Measurements from ENCODE around the gene IKZF5.

The IKZF5 gene

DNA sequence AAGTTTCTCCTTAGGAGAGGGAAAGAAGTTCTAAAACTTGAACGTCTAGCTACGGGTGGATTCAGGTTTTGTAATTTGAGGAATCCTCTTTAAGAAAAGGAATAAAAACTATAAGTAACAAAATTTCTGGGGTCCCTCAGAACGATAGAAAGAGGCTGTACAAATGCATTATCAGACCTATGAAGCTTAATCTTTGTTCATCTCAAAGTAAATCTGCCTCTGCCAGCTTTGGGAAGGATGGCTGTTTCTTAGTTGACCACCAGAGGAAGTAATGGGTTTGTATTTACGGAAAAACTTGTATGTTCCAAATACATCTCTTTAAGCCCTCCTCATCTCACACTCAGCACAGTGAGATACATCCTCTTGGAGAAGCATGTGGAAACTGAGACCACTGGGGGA is 27.5 kb downstream of the IKZF5 start:
- DNase-seq (ENCODE audit: low read depth, low spot score) = no peak

DNA sequence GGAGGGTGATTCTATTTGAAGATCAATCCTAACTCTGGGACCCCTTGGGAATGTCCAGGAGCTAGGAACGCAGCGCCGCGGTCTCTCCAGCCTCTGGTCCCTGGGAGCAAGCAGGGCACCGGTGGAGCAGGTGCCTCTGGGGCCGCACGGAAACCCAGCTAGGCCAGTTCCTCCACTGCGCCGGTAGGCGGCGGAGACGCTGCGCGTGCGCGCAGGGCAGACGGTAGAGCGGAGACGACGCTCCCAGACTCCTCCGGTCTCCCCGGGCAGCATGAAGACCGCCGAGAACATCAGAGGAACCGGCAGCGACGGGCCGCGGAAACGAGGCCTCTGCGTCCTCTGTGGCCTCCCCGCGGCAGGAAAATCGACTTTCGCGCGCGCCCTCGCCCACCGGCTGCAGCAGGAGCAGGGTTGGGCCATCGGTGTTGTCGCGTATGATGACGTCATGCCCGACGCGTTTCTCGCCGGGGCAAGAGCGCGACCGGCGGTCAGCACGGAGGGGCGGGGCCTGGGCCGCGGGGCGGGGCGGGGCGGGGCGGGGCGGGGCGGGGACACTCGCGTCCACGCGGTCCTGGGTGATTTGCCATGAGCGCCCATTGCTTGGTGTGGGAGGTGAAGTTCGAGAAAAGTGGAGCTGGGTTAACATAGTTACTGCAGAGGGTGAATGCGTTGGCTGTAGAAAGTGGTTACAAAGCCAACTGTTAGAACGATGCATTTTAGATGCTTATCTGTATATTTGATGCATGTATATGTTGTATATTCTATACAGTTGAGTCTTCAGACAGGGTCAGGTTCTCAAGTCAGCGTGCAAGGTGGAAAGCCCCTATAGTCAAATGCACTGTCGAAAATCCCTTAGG is 28.2 kb downstream of the IKZF5 start, which contains the start of gene PSTK:
TSS of gene PSTK (plus strand) at position 193 of the 857 bp plus-strand sequence. CDS start at position 272, 79 bp downstream.
- DNase-seq (ENCODE audit: low read depth, low spot score) = peak; percentile 50

DNA sequence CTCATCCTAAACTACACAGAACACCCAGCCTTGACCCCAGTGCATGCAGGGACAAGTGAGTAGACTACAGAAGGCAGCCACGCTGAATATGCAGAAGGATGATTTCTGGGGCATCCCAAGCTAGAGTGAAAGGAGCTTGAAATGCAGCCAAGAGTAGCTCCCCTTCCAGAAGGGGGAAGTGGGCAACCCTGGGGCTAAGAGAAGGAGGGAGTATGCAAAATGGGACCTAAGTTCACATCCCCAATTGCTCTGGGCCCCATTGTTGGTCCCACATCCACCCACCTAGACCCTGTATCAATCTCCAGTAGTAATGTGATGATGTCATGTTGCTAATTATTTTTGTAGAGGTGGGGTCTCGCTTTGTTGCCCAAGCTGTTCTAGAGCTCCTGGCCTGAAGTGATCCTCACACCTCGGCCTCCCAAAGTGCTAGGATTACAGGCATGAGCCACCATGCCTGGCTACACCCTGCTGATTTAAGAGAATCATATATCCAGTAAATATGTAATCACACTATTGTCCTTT is 34.0 kb downstream of the IKZF5 start:
- DNase-seq (ENCODE audit: low read depth, low spot score) = no peak

DNA sequence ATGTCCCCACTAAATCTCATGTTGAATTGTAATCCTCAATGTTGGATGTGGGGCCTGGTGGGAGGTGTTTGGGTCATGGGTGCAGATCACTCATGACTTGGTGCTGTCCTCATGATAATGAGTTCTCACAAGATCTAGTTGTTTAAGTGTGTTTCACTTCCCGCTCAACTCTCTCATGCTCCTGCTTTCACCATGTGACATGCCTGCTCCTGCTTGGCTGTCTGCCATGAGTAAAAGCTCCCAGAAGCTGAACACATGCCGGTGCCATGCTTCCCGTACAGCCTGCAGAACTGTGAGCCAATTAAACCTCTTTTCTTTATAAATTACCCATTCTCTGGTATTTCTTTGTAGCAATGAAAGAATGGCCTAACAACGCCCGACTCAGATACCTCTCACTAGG is 34.6 kb downstream of the IKZF5 start:
- no peak for DNase-seq (ENCODE audit: low read depth, low spot score)

DNA sequence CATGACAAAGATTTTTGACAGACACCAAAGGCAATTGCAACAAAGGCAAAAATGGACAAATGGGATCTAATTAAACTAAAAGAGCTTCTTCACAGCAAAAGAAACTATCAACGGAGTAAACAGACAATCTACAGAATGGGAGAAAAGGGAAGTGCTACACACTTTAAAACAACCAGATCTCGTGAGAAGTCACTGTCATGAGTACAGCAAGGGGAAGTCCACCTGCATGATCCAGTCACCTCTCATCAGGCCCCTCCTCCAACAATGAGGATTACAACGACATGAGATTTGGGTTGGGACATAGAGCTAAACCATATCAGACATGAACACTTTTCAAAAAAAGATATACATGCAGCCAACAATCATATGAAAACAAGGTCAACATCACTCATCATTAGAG is 39.9 kb downstream of the IKZF5 start:
- no peak for DNase-seq (ENCODE audit: low read depth, low spot score)

DNA sequence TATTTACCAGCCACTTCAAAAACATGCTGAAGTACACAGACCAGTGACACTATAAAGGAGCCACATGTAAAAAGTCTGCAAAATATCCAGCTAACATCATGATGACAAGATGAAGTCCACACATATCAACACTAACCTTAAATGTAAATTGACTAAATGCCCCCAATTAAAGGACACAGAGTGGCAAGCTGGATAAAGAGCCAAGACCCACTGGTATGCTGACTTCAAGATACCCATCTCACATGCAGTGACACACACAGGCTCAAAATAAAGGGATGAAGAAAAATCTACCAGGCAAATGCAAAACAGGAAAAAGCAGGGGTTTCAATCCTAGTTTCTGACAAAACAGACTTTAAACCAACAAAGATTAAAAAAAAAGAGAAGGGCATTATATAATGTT is 41.7 kb downstream of the IKZF5 start:
- no peak for DNase-seq (ENCODE audit: low read depth, low spot score)

DNA sequence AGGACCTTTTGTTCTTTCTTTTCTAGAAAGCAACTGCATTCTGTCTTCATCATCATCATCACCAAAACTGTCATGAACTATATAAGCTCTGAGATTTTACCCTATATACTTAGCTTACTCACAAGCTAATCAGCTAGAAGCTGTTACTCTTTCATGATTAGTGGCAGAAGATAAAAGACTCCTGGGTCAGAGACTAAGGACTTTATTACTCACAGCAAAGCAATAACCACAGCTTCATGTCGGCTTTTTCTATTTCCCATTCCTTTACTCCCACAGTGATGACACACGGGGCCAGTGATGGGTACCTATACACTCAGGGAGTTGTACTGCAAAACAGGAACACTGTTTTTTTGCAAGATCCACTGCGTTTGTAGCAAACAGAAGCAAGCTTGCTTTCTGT is 46.2 kb downstream of the IKZF5 start:
- DNase-seq (ENCODE audit: low read depth, low spot score) = no peak

DNA sequence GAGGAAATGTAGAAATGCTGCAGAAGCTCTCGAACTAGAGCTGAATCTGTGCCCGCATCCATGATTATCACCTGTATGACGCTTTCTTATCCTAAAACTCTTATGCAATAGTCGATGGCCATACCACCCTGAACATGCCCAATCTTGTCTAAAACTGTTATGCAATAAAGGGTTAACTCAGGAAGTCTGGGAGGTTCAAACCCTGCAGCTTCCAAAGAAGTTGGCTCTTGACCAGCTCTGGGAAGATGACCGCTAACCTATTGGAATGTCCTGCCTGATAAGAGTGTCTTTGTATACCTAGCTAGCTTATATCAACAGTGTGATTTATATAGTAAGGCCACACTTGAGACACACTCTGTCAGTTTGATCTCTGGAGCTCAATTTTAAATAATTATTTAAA is 51.1 kb downstream of the IKZF5 start:
- no peak for DNase-seq (ENCODE audit: low read depth, low spot score)

DNA sequence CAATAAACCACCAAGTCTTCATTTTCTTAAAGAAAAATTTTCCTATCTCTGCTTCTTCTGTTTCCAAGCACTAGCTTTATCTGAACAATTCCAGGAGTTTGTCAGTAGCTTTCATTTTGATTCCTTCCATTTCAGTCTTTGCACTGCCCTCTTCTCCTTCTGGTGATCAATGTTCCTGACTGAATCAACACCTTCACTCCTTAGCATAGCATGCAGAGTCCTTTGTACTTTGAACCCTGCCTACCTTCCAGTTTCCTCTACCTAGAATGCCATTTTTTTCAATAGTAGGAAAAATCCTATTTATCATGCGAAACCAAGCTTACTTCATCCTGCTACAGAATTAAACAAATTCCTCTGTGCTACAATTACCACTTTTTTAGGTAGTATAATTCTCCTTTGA is 52.7 kb downstream of the IKZF5 start:
- no peak for DNase-seq (ENCODE audit: low read depth, low spot score)

DNA sequence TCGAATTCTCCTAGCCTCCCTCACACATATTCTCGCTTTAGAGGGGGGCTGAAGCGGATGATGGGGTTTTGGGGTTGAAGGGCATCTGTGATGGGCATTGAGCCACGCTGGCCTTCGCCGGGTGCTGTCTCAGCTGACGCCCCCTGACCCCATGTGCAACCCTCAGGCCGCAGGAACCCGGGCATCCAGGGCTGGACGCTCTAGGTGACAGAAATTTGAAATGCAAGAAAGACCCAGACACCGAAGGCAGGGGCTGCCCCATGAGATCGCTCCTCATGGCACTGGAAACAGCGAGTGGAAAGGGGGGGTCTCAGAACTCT is 53.9 kb downstream of the IKZF5 start:
- DNase-seq (ENCODE audit: low read depth, low spot score) = no peak

DNA sequence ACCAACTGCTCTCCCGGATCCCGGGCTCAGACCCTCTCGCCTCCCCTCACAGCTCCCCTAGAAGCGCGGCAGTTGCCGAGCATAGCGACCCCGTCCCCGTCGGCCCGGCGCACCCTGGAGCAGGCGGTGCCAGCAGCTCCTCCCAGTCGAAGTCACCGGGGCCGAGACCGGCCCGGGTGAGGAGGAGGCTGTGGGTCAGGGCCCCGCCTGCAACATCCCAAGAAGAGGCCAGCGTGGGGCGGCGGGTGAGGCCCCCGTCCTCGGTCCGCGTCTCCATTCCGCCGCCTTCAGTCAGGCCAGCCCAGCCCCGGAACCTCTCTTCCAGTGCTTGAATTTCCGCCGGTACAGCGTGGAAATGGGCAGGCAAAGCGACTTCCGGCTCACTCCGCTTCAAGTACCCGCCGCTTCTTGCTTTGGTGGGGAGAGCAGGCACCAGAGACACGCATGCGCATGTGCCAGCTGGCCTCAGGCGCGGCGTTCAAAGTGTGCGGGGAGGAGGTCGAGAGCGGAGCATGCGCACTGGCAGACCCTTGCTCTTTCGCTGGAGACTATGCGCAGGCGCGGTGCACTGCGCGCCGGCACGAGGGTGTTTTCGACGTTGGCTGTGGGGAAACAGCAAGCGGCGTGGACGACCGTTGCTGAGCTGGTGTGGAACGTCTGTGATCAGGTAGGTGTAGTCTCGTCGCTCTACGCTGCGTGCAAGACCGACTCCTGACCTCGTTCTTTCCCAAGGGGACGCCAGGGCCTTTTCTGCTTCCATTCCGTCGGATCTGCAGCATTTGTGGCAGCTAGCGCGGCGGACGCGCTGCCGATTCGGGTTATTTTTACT is 54.5 kb downstream of the IKZF5 start, which contains the start of gene C10orf88:
TSS of gene C10orf88 (minus strand) at position 326 of the 829 bp plus-strand sequence. CDS start at position 277, 49 bp downstream.
- peak; percentile 92 for DNase-seq (ENCODE audit: low read depth, low spot score)

DNA sequence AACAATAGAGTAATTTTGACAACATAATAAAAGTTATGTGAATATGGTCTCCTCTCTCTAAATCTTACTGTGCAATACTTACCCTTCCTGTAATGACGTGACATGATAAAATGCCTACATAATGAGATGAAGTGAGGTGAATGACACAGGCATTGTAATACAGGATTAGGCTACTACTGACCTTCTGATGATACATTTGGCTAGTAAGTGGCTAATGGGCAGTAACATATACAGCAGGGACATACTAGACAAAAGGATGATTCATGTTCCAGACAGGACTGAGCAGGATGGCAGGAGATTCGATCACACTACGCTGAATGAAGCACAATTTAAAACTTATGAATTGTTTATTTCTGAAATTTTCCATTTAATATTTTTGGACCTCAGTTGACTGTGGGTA is 59.3 kb downstream of the IKZF5 start:
- DNase-seq (ENCODE audit: low read depth, low spot score) = no peak

Data from iPS DF 19.7 (cell line).